H9 (cell line): ENCODE results near the gene PLCXD1. TPM values are rescaled to one million over a fixed set of nuclear protein-coding genes. Genes with fewer than 3 reads are reported as not detected.

ENCODE experiments used
- DNase-seq: peaks from one replicate; pipeline ENCODE4 v3.0.0-alpha.2; 2017
- H2AFZ ChIP-seq: one replicate; pipeline ENCODE4 v1.6.1; 2013; ENCODE audit warnings: mild to moderate bottlenecking, low read length, control low read depth, moderate library complexity
- H2AK5ac ChIP-seq: 2 replicates; pipeline ENCODE4 v1.6.1; 2013; ENCODE audit warnings: low read length, control low read depth, mixed read lengths; ENCODE audit not compliant: insufficient read length
- H2BK120ac ChIP-seq: one replicate; pipeline ENCODE4 v1.6.1; 2013; ENCODE audit warnings: low read depth, mild to moderate bottlenecking, low read length, control low read depth, inconsistent platforms; ENCODE audit not compliant: poor library complexity, severe bottlenecking
- H2BK12ac ChIP-seq: 2 replicates; pipeline ENCODE4 v1.6.1; 2013; ENCODE audit warnings: low read length, control low read depth, mixed read lengths, low read depth; ENCODE audit not compliant: insufficient read length
- H2BK15ac ChIP-seq: 2 replicates; pipeline ENCODE4 v1.6.1; 2013; ENCODE audit warnings: low read depth, low read length, control low read depth
- H2BK20ac ChIP-seq: one replicate; pipeline ENCODE4 v1.6.1; 2013; ENCODE audit warnings: low read depth, mild to moderate bottlenecking, low read length, control low read depth, inconsistent platforms; ENCODE audit not compliant: poor library complexity, severe bottlenecking
- H2BK5ac ChIP-seq: 2 replicates; pipeline ENCODE4 v1.6.1; 2013; ENCODE audit warnings: low read length, control low read depth, mixed read lengths; ENCODE audit not compliant: insufficient read length
- H3K14ac ChIP-seq: 2 replicates; pipeline ENCODE4 v1.6.1; 2013; ENCODE audit warnings: low read length, control low read depth; ENCODE audit not compliant: insufficient read depth
- H3K18ac ChIP-seq: 2 replicates; pipeline ENCODE4 v1.6.1; 2013; ENCODE audit warnings: low read depth, mild to moderate bottlenecking, mixed read lengths, low read length, control low read depth; ENCODE audit not compliant: insufficient read length
- H3K23ac ChIP-seq: 2 replicates; pipeline ENCODE4 v1.6.1; 2013; ENCODE audit warnings: low read length, control low read depth, mixed read lengths, low read depth; ENCODE audit not compliant: insufficient read length
- H3K23me2 ChIP-seq: 2 replicates; pipeline ENCODE4 v1.6.1; 2013; ENCODE audit warnings: low read depth, mild to moderate bottlenecking, mixed read lengths, low read length, control low read depth; ENCODE audit not compliant: insufficient read length, poor library complexity, severe bottlenecking
- H3K27ac ChIP-seq: 2 replicates; pipeline ENCODE4 v1.5.1; 2013; ENCODE audit warnings: low read length, control low read depth, mixed read lengths, low read depth; ENCODE audit not compliant: insufficient read length
- H3K27me3 ChIP-seq: 2 replicates; pipeline ENCODE4 v1.6.1; 2013; ENCODE audit warnings: low read length, control low read depth, inconsistent platforms; ENCODE audit not compliant: insufficient read depth
- H3K4ac ChIP-seq: 2 replicates; pipeline ENCODE4 v1.6.1; 2013; ENCODE audit warnings: low read depth, mild to moderate bottlenecking, control low read depth, inconsistent platforms, low read length, moderate library complexity
- H3K4me1 ChIP-seq: 2 replicates; pipeline ENCODE4 v1.6.1; 2013; ENCODE audit warnings: low read length, control low read depth, inconsistent platforms; ENCODE audit not compliant: insufficient read depth
- H3K4me2 ChIP-seq: 2 replicates; pipeline ENCODE4 v1.6.1; 2013; ENCODE audit warnings: low read length, control low read depth, mixed read lengths; ENCODE audit not compliant: insufficient read length, insufficient read depth
- H3K56ac ChIP-seq: 2 replicates; pipeline ENCODE4 v1.6.1; 2013; ENCODE audit warnings: low read depth, mild to moderate bottlenecking, mixed read lengths, low read length, control low read depth; ENCODE audit not compliant: insufficient read length
- H3K79me1 ChIP-seq: 2 replicates; pipeline ENCODE4 v1.6.1; 2013; ENCODE audit warnings: low read depth, mild to moderate bottlenecking, moderate library complexity, low read length, control low read depth, inconsistent platforms; ENCODE audit not compliant: insufficient read depth, poor library complexity, severe bottlenecking
- H3K79me2 ChIP-seq: 2 replicates; pipeline ENCODE4 v1.6.1; 2013; ENCODE audit warnings: low read length, control low read depth, inconsistent platforms; ENCODE audit not compliant: insufficient read depth
- H3K9ac ChIP-seq: 2 replicates; pipeline ENCODE4 v1.6.1; 2013; ENCODE audit warnings: low read length, control low read depth, mixed read lengths; ENCODE audit not compliant: insufficient read length; ENCODE audit errors: extremely low read depth
- H3K9me3 ChIP-seq: one replicate; pipeline ENCODE4 v1.6.1; 2013; ENCODE audit warnings: low read depth, low read length, inconsistent platforms; ENCODE audit not compliant: control insufficient read depth
- H3T11ph ChIP-seq: one replicate; pipeline ENCODE4 v1.6.1; 2013; ENCODE audit warnings: mild to moderate bottlenecking, low read length, control low read depth, inconsistent platforms
- H4K20me1 ChIP-seq: one replicate; pipeline ENCODE4 v1.6.1; 2013; ENCODE audit not compliant: control insufficient read depth, insufficient read length, insufficient read depth
- H4K5ac ChIP-seq: 2 replicates; pipeline ENCODE4 v1.6.1; 2013; ENCODE audit warnings: low read depth, mild to moderate bottlenecking, mixed read lengths, low read length, control low read depth; ENCODE audit not compliant: insufficient read length
- H4K8ac ChIP-seq: replicated peaks from 2 replicates; pipeline ENCODE4 v1.6.1; 2013; ENCODE audit warnings: low read length, control low read depth, mixed read lengths, low read depth; ENCODE audit not compliant: insufficient read length
- H4K91ac ChIP-seq: 2 replicates; pipeline ENCODE4 v1.6.1; 2013; ENCODE audit warnings: low read depth, mild to moderate bottlenecking, moderate library complexity, mixed read lengths, low read length, control low read depth; ENCODE audit not compliant: insufficient read length
- H3K27ac Mint-ChIP-seq, 3 experiments: 2 replicates in 2 of 3; 3 replicates in 1 of 3; pipeline ENCODE4 v1.8.0; 2020 to 2021; ENCODE audit warnings: mixed read lengths in 3 of 3, mild to moderate bottlenecking in 1 of 3, moderate library complexity in 1 of 3
- H3K27me3 Mint-ChIP-seq: 2 replicates; pipeline ENCODE4 v1.8.0; 2021; ENCODE audit warnings: low read depth, mild to moderate bottlenecking, moderate library complexity, mixed read lengths
- H3K36me3 Mint-ChIP-seq, 3 experiments: 2 replicates in 2 of 3; 3 replicates in 1 of 3; pipeline ENCODE4 v1.8.0; 2020 to 2021; ENCODE audit warnings: low read depth in 3 of 3, mixed read lengths in 3 of 3; ENCODE audit not compliant: insufficient read depth in 1 of 3
- H3K4me1 Mint-ChIP-seq, 2 experiments: 2 replicates each; pipeline ENCODE4 v1.8.0; 2020; ENCODE audit warnings: mixed read lengths in 2 of 2
- H3K4me3 Mint-ChIP-seq, 2 experiments: 2 replicates in 1 of 2; 3 replicates in 1 of 2; pipeline ENCODE4 v1.8.0; 2020 to 2021; ENCODE audit warnings: mild to moderate bottlenecking in 2 of 2, mixed read lengths in 2 of 2, moderate library complexity in 1 of 2
- H3K9me3 Mint-ChIP-seq, 2 experiments: 2 replicates in 1 of 2; 3 replicates in 1 of 2; pipeline ENCODE4 v1.8.0; 2020; ENCODE audit warnings: mild to moderate bottlenecking in 2 of 2, mixed read lengths in 2 of 2, moderate library complexity in 1 of 2
- CTCF ChIP-seq: fragments of 200-600 bp; sonication (generic); conservative IDR thresholded peaks from 3 replicates; pipeline ENCODE4 v1.8.0; 2021; ENCODE audit warnings: antibody characterized with exemption, mild to moderate bottlenecking
- WGBS: extraction: QIAGEN DNeasy Blood & Tissue Kit; methylation state at CpG from one replicate; pipeline ENCODE4 v1.1.7; 2013; ENCODE audit warnings: missing lambda C conversion rate, low lambda C conversion rate, mixed read lengths; ENCODE audit not compliant: insufficient read length; ENCODE audit errors: extremely low coverage; 5-methylcytosine and 5-hydroxymethylcytosine counted together
- total RNA-seq: library from RNA; stranded (reverse); gene quantifications from 2 replicates; pipeline ENCODE4 v1.2.1, GENCODE V29; 2021

Gene PLCXD1
- total RNA-seq, 1 experiment from 2014 or later = 96.5 TPM

- H4K91ac ChIP-seq = no peak overlapping the region
- no CpG with 5 or more reads among the region's 28 CpGs for WGBS
- no peak overlapping the region for H2BK15ac ChIP-seq
- TF ChIP-seq CTCF = no peak
- Mint-ChIP-seq H3K36me3 (peaks cover 2 to 13% (median 4%) of the 10 kb centered on the region in 3 experiments; a peak in 5 of 7 replicates), H3K4me3 (no peak overlapping the region), H3K9me3 (peaks cover 11 to 12% of the 10 kb centered on the region in 2 experiments), H3K4me1 (peaks cover 0 to 5% of the 10 kb centered on the region in 2 experiments; a peak in 2 of 4 replicates), H3K27me3 (peaks cover 5% of the 10 kb centered on the region), H3K27ac (no peak overlapping the region)
- no peak overlapping the region for H4K8ac ChIP-seq
- no peak overlapping the region for H2BK5ac ChIP-seq
- no peak overlapping the region for H2AFZ ChIP-seq
- H3K9ac ChIP-seq = no peak overlapping the region
- H3K4me1 ChIP-seq = no peaks in the 10 kb centered on the region
- no peak overlapping the region for H2BK20ac ChIP-seq
- H3K14ac ChIP-seq = no peak overlapping the region
- no peak overlapping the region for H3K4me2 ChIP-seq
- no peaks in the 10 kb centered on the region for H3K79me2 ChIP-seq
- H3K56ac ChIP-seq = no peak overlapping the region
- H3K23ac ChIP-seq = no peak overlapping the region
- no peaks in the 10 kb centered on the region for H3K27me3 ChIP-seq
- H3K9me3 ChIP-seq = no peaks in the 10 kb centered on the region
- no peak overlapping the region for H4K5ac ChIP-seq
- H4K20me1 ChIP-seq = no peaks in the 10 kb centered on the region
- H3K18ac ChIP-seq = no peak overlapping the region
- H2AK5ac ChIP-seq = no peak overlapping the region
- no peak overlapping the region for H2BK120ac ChIP-seq
- no peak overlapping the region for H3T11ph ChIP-seq
- H3K23me2 ChIP-seq = no peaks in the 10 kb centered on the region
- no peak overlapping the region for H3K27ac ChIP-seq
- H3K79me1 ChIP-seq = no peaks in the 10 kb centered on the region
- no peak overlapping the region for H2BK12ac ChIP-seq
- no peak overlapping the region for H3K4ac ChIP-seq
- DNase-seq = no peak
Measured at GRCh38 chrX:330726-331150, 49.6 kb downstream of the PLCXD1 start.
